ENCODE measurements around the gene CDK14. TPM values are rescaled to one million over a fixed set of nuclear protein-coding genes. Genes with fewer than 3 reads are reported as not detected.

Gene CDK14
- total RNA-seq, 4 donors from 2014 or later, result 1.1 to 12.7 (median 5.8) TPM

DNA sequence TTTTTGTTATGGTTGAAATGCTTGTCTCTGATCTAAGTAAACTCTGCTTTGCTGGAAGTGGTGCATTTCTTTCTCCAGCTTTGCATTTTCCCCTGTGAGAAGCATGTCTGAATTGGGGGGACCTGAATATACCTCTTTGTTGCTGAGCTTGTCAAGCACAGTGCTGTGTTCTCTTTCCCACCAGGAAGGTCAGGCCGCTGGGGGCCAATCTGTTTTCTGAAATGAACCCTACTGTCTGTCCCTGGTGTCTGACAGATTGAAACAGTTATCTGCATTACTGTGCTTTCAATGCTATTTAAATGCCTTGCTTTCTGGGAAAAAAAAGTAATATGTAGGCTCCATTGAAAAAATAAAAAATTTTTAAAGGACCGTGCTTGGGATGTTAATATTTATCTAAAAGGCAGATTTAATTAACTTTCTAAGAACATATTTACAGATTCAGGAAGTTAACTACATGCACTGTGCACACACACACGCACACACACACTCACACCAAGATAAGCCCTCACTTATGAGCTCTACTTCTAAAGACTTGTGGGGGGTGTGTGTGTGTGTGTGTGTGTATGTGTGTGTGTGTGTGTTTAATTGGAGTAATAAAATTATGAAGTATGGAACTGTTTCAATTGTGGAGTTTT lies 541.1 kb downstream of the CDK14 start:
- no peak overlapping the region for H3K4me3 ChIP-seq (ENCODE audit: low read depth, poor library complexity, severe bottlenecking)
- no peak for TF ChIP-seq POLR2A (IDR thresholded peaks at IDR 0.05)
- TF ChIP-seq, protein P1, sequence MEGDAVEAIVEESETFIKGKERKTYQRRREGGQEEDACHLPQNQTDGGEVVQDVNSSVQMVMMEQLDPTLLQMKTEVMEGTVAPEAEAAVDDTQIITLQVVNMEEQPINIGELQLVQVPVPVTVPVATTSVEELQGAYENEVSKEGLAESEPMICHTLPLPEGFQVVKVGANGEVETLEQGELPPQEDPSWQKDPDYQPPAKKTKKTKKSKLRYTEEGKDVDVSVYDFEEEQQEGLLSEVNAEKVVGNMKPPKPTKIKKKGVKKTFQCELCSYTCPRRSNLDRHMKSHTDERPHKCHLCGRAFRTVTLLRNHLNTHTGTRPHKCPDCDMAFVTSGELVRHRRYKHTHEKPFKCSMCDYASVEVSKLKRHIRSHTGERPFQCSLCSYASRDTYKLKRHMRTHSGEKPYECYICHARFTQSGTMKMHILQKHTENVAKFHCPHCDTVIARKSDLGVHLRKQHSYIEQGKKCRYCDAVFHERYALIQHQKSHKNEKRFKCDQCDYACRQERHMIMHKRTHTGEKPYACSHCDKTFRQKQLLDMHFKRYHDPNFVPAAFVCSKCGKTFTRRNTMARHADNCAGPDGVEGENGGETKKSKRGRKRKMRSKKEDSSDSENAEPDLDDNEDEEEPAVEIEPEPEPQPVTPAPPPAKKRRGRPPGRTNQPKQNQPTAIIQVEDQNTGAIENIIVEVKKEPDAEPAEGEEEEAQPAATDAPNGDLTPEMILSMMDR (IDR thresholded peaks at IDR 0.05), result no peak

DNA sequence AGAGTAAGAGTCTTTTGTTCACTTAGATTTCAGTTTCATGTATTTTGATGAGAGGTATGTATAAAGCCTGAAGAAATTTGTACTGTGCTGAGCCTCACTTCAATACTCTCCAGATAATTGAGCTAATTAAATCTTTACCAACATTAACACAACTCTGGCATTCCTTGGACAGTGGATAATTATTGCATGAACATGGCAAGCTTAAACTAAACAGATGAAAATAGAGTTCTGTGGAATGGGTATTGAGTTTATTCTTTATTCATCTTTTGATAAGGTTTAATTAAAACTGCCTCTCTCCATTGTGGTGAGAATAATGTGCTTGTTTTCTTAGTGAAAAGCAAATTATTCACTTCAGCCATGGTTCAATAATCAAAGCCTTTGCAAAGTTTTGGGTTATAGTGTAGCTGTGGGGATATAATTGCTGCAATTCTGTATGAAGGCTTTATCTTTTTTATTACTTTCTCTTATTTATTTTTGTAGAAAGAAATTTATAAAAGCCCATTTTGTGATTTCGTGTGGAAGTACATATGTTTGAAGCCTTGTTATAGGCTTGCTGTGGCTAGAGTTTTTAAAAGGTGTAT lies 541.8 kb downstream of the CDK14 start:
- TF ChIP-seq, protein P1 (IDR thresholded peaks at IDR 0.05), result no peak
- no peak for TF ChIP-seq POLR2A (IDR thresholded peaks at IDR 0.05)
- DNase-seq (ENCODE audit: low spot score in 2 of 2), result no peak
- WGBS, 2 donors, result 89 to 92% methylated on average over 1 of the region's 1 CpG
- H3K4me3 ChIP-seq (ENCODE audit: low read depth, poor library complexity, severe bottlenecking), result no peak overlapping the region
- intact Hi-C loops (cut with DNase I; ENCODE audit: low total_unique reads), result no loop called here

More for the DNA sequence above, 541.1 kb downstream of the CDK14 start:
- DNase-seq (ENCODE audit: low spot score in 2 of 2), result no peak
- intact Hi-C loops (cut with DNase I; ENCODE audit: low total_unique reads), result no loop called here
- WGBS, 2 donors, result 81 to 84% methylated on average over 3 of the region's 3 CpGs

DNA sequence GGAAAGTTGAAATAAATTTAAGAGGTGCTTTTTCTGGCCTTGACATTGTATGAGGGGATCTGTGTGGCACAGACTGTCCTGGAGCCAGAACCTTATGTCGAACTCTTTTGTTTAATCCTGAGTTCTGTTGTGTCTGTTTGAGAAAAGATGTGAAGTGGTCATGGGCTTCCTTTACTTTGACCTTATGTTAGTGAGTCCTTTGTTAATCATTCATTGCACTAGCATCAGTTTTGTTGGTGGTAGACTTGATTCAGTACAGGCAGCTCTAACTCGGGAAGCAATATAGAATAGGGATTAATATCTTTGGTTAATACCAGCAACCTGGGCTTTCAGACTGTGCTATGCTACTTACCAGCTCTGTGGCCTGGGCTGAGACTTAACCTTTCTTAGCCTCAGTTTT lies 544.2 kb downstream of the CDK14 start:
- WGBS, 2 donors, result 79 to 91% methylated on average over 2 of the region's 2 CpGs
- no peak overlapping the region for H3K4me3 ChIP-seq (ENCODE audit: low read depth, poor library complexity, severe bottlenecking)
- TF ChIP-seq, protein P1 (IDR thresholded peaks at IDR 0.05), result no peak
- no peak for TF ChIP-seq POLR2A (IDR thresholded peaks at IDR 0.05)
- no peak for DNase-seq (ENCODE audit: low spot score in 2 of 2)
- intact Hi-C loops (cut with DNase I; ENCODE audit: low total_unique reads), result no loop called here

DNA sequence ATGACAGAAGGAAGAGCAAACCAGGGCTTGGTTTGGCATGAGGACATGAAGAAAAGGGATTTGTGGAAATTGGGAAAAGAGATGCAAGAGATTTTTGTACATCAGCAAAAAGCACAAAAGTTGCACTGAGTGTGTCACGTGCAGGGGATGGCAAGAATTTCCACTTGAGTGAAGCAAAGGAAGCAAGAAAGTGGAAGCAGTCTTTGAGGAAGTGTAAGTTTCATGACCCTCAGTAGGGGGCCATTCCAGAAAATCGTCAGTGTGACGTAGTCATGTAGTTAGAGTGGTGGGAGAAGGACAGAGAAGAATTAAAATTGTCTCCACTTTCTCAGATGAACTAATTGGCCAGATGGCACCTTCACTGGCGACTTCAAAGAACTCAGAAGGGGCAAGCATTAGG lies 544.9 kb downstream of the CDK14 start:
- no peak for DNase-seq (ENCODE audit: low spot score in 2 of 2)
- H3K4me3 ChIP-seq (ENCODE audit: low read depth, poor library complexity, severe bottlenecking), result no peak overlapping the region
- intact Hi-C loops (cut with DNase I; ENCODE audit: low total_unique reads), result no loop called here
- 68 to 79% methylated on average over 4 of the region's 4 CpGs for WGBS, 2 donors
- TF ChIP-seq POLR2A (IDR thresholded peaks at IDR 0.05), result no peak
- TF ChIP-seq, protein P1 (IDR thresholded peaks at IDR 0.05), result no peak

DNA sequence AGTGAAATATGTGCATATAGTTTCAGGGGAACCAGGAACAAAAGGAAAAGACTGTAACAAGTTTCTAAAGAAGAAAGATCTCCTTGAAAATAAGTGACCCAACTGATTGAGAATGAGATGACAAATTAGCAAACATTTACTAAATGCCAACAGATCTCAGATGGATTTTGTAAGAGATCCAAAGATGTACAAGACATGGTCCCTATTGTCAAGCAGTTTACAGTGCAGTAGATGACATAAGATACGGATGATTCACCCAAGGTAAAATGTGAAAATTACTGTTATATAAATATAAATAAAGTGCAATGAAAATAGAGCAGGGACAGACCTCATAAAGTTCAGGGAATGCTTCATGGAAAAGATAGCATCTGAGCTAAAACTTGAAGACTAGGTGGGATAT lies 546.6 kb downstream of the CDK14 start:
- intact Hi-C loops (cut with DNase I; ENCODE audit: low total_unique reads), result no loop called here
- TF ChIP-seq, protein P1 (IDR thresholded peaks at IDR 0.05), result no peak
- TF ChIP-seq POLR2A (IDR thresholded peaks at IDR 0.05), result no peak
- H3K4me3 ChIP-seq (ENCODE audit: low read depth, poor library complexity, severe bottlenecking), result no peak overlapping the region
- 93 to 95% methylated on average over 1 of the region's 1 CpG for WGBS, 2 donors
- no peak for DNase-seq (ENCODE audit: low spot score in 2 of 2)
